Lower leg skin (tissue), 4 donors: ENCODE data around the gene TTI1. TPM values are rescaled to one million over a fixed set of nuclear protein-coding genes. Genes with fewer than 3 reads are reported as not detected.

Experiments
- DNase-seq, 2 donors: peaks; one replicate each; pipeline ENCODE4 v3.0.0-alpha.2; 2019; ENCODE audit warnings: low spot score in 2 of 2
- H3K4me3 ChIP-seq: fragments of 200-600 bp; sonication (generic); 2 replicates; pipeline ENCODE4 v1.5.1; 2017; ENCODE audit warnings: mild to moderate bottlenecking, low read depth; ENCODE audit not compliant: poor library complexity, severe bottlenecking
- CTCF ChIP-seq, 3 donors: fragments of 450-650 bp; IDR thresholded peaks; one replicate each; pipeline ENCODE4 v1.5.1; 2016; ENCODE audit warnings: antibody characterized with exemption in 3 of 3, mild to moderate bottlenecking in 3 of 3, moderate library complexity in 2 of 3
- POLR2A ChIP-seq, 2 donors: fragments of 450-650 bp; IDR thresholded peaks; one replicate each; pipeline ENCODE4 v1.6.1; 2016 to 2017; ENCODE audit warnings: antibody characterized with exemption in 2 of 2, mild to moderate bottlenecking in 1 of 2, moderate library complexity in 1 of 2
- WGBS, 2 donors: methylation state at CpG; one replicate each; pipeline ENCODE4 v1.1.5; 2018; 5-methylcytosine and 5-hydroxymethylcytosine counted together
- intact Hi-C: fragments of 100-400 bp; cut with DNase I; formaldehyde crosslinking; loops from one replicate; pipeline ENCODE4 v1.15.0; 2023; ENCODE audit warnings: low total_unique reads
- total RNA-seq, 4 donors: library from RNA; depleted of rRNA; stranded (reverse); fragments of >200 nt; gene quantifications; one replicate each; pipeline ENCODE4 v1.1.0, GENCODE V29; 2016

The TTI1 gene
- total RNA-seq, 4 donors from 2014 or later: 11.3 to 15.1 (median 13.4) TPM

DNA sequence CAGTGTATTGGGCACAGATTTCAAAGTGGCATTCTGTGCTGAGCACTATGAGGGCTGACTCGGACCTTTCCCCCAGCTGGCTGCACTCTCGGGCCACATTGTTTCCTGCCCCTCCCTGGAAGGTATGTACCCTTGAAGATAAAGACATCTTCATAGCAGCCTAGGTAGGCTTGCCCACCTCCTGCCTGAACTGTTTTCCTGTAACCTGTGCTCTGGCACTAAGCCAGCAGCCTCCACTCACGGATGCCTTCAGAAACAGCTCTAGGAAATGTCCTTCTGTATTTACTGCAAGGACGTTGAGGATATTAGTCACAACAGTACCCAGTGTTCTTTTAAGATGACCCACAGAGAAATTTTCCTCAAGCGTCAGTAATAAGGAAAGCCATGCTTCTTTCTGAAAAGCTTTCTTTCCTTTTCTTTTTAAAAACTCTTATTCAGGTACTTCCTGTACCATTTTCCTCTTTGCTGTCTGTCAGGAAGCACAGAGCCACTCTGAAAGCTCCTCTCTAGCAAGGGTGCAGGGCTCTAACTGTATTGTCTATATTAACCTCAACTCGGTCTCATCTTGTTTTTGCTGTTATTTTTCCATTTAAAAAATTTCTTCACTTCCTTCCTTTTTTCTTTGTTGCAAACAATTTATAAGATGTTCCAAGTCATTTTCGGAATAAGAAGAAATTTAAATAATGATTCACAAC, 43.5 kb downstream of the TTI1 start:
- TF ChIP-seq CTCF (IDR thresholded peaks at IDR 0.05): no peak
- no peak for TF ChIP-seq POLR2A (IDR thresholded peaks at IDR 0.05)
- WGBS, 2 donors: 70 to 76% methylated on average over 7 of the region's 7 CpGs
- no peak for DNase-seq
- intact Hi-C loops: no loop called here
- no peak overlapping the region for H3K4me3 ChIP-seq

- TF ChIP-seq POLR2A (IDR thresholded peaks at IDR 0.05) (no peak), CTCF (IDR thresholded peaks at IDR 0.05) (no peak)
- no peak overlapping the region for H3K4me3 ChIP-seq
- DNase-seq: no peak
- intact Hi-C loops: no loop called here
- 87 to 89% methylated on average over 5 of the region's 5 CpGs for WGBS, 2 donors
These were observed 44.8 kb downstream of the TTI1 start for GRCh38 chr20:37988306-37988954.

GRCh38 chr20:37987602-37988290, 45.5 kb downstream of the TTI1 start:
- intact Hi-C loops: no loop called here
- WGBS, 2 donors: 67 to 71% methylated on average over 12 of the region's 12 CpGs
- no peak for TF ChIP-seq POLR2A (IDR thresholded peaks at IDR 0.05)
- no peak for TF ChIP-seq CTCF (IDR thresholded peaks at IDR 0.05)
- DNase-seq: no peak
- H3K4me3 ChIP-seq: no peak overlapping the region

- intact Hi-C loops: no loop called here
- DNase-seq: peak in 1 of 2 donors; percentile 47
- 29 to 33% methylated on average over 9 of the region's 9 CpGs for WGBS, 2 donors
- no peak overlapping the region for H3K4me3 ChIP-seq
- no peak for TF ChIP-seq CTCF (IDR thresholded peaks at IDR 0.05)
- no peak for TF ChIP-seq POLR2A (IDR thresholded peaks at IDR 0.05)
These were observed 46.2 kb downstream of the TTI1 start for GRCh38 chr20:37986873-37987601.

GRCh38 chr20:37986044-37986858, 47.0 kb downstream of the TTI1 start:
- intact Hi-C loops: no loop called here
- WGBS, 2 donors: 31 to 53% methylated on average over 9 of the region's 9 CpGs
- no peak for TF ChIP-seq CTCF (IDR thresholded peaks at IDR 0.05)
- TF ChIP-seq POLR2A (IDR thresholded peaks at IDR 0.05): no peak
- no peak overlapping the region for H3K4me3 ChIP-seq
- DNase-seq: no peak
